ENCODE data around the gene ITPKB.

GRCh38 chr1:226671277-226671676 is 67.8 kb downstream of the ITPKB start:
- TF ChIP-seq CTCF (IDR thresholded peaks at IDR 0.05) (no peak), POLR2AphosphoS5 (IDR thresholded peaks at IDR 0.05) (no peak)
